Measurements from ENCODE around the gene RBBP9.
"Not testable (repeated sequence)": the region's sequence is repeated elsewhere in the genome, so short reads cannot be mapped to it uniquely, and the experiment has no call there.

RBBP9 gene

GRCh38 chr20:18527836-18528235, 30.8 kb upstream of the RBBP9 start:
- TF ChIP-seq MYC (IDR thresholded peaks at IDR 0.05; ENCODE audit: low read depth, low read length) = no peak
- TF ChIP-seq CTCF (IDR thresholded peaks at IDR 0.05; ENCODE audit: low read depth, low read length) = no peak
- no peak for TF ChIP-seq POLR2A (IDR thresholded peaks at IDR 0.05; ENCODE audit: extremely low read depth, insufficient read length)
- no peak for TF ChIP-seq MAX (IDR thresholded peaks at IDR 0.05; ENCODE audit: low read depth, low read length)
- no peak for DNase-seq (ENCODE audit: low read depth)
- H3K4me3 ChIP-seq (ENCODE audit: low read depth, low read length) = no peak overlapping the region

GRCh38 chr20:18527339-18527738, 30.3 kb upstream of the RBBP9 start:
- TF ChIP-seq CTCF (IDR thresholded peaks at IDR 0.05; ENCODE audit: low read depth, low read length) = no peak
- no peak for DNase-seq (ENCODE audit: low read depth)

GRCh38 chr20:18526761-18527160, 29.7 kb upstream of the RBBP9 start:
- not testable (repeated sequence) for DNase-seq (ENCODE audit: low read depth); H3K4me3 ChIP-seq (ENCODE audit: low read depth, low read length)

More at GRCh38 chr20:18527339-18527738, 30.3 kb upstream of the RBBP9 start:
- no peak overlapping the region for H3K4me3 ChIP-seq (ENCODE audit: low read depth, low read length)

GRCh38 chr20:18524646-18525045, 27.6 kb upstream of the RBBP9 start:
- TF ChIP-seq POLR2A (IDR thresholded peaks at IDR 0.05; ENCODE audit: extremely low read depth, insufficient read length) (no peak), CTCF (IDR thresholded peaks at IDR 0.05; ENCODE audit: low read depth, low read length) (no peak), MYC (IDR thresholded peaks at IDR 0.05; ENCODE audit: low read depth, low read length) (no peak), MAX (IDR thresholded peaks at IDR 0.05; ENCODE audit: low read depth, low read length) (no peak)
- H3K4me3 ChIP-seq (ENCODE audit: low read depth, low read length) = no peak overlapping the region
- DNase-seq (ENCODE audit: low read depth) = no peak

- H3K4me3 ChIP-seq (ENCODE audit: low read depth, low read length) = no peak overlapping the region
- no peak for DNase-seq (ENCODE audit: low read depth)
- TF ChIP-seq CTCF (IDR thresholded peaks at IDR 0.05; ENCODE audit: low read depth, low read length) = no peak
- no peak for TF ChIP-seq MYC (IDR thresholded peaks at IDR 0.05; ENCODE audit: low read depth, low read length)
- no peak for TF ChIP-seq MAX (IDR thresholded peaks at IDR 0.05; ENCODE audit: low read depth, low read length)
- no peak for TF ChIP-seq POLR2A (IDR thresholded peaks at IDR 0.05; ENCODE audit: extremely low read depth, insufficient read length)
These were observed 26.0 kb upstream of the RBBP9 start for GRCh38 chr20:18523066-18523465.

- DNase-seq (ENCODE audit: low read depth); H3K4me3 ChIP-seq (ENCODE audit: low read depth, low read length): not testable (repeated sequence)
These were observed 25.0 kb upstream of the RBBP9 start for GRCh38 chr20:18522066-18522465.

GRCh38 chr20:18515973-18516372, 18.9 kb upstream of the RBBP9 start:
- no peak overlapping the region for H3K4me3 ChIP-seq (ENCODE audit: low read depth, low read length)
- no peak for DNase-seq (ENCODE audit: low read depth)
- TF ChIP-seq MAX (IDR thresholded peaks at IDR 0.05; ENCODE audit: low read depth, low read length) = no peak
- TF ChIP-seq POLR2A (IDR thresholded peaks at IDR 0.05; ENCODE audit: extremely low read depth, insufficient read length) = no peak
- no peak for TF ChIP-seq MYC (IDR thresholded peaks at IDR 0.05; ENCODE audit: low read depth, low read length)
- no peak for TF ChIP-seq CTCF (IDR thresholded peaks at IDR 0.05; ENCODE audit: low read depth, low read length)

Data from NB4 (cell line).